OCI-M2 (cell line): ENCODE measurements around the gene STAC.
"Not testable (repeated sequence)": the region's sequence is repeated elsewhere in the genome, so short reads cannot be mapped to it uniquely, and the experiment has no call there.

ENCODE experiments used
- DNase-seq: peaks from one replicate; lab custom pipeline; 2025; ENCODE audit not compliant: unreplicated experiment; lab: John Stamatoyannopoulos, UW

Gene STAC

DNA sequence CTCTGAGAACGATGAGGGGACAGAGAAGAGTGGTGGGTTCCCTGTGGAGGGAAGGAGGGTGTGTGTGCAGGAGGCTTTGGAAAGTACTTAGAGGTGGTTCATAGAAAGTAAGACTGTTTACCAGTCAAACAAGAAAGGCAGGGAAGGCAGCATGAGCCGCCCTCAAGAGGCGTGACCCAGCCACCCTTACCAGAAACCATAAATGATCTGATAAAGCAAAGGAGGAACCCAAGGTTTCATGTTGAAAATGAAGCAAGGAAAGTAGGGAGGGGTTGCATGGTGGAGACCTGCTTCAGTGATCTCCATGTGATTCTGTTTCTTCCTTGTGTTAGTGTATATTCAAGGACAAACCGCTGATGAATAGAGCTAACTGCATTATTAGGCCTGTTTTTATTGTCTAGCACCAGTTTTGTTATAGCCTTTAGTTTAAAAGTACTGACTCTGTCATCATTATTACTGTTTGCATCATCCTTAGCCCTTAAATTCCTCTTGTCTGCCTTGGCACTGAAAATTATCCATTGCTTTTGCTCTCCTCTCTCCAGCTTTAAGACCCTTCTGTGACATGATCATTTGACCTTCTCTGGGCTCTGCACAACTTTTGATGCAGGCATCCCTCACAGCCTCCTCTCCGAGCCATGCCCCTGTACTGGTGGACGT, 96.1 kb downstream of the STAC start:
- no peak for DNase-seq

DNA sequence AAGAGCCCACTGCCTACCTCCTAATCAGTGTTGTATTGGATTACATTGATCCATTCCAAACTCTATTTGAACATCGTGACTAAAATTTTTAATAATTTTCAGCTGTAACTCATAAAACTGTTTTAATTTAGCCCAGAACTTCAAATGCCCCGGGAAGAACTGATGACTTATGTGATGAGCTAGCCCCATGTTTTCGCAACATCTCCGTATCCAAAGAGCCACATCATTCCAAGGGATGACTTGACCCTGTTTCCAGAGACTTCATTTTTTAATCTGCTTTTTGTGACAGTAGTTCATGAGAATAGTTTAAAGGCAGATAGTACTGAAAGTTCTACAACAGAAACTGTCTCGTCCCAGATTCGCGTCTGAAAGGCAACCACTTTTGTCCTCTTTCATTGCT, 97.4 kb downstream of the STAC start:
- DNase-seq, result no peak

DNA sequence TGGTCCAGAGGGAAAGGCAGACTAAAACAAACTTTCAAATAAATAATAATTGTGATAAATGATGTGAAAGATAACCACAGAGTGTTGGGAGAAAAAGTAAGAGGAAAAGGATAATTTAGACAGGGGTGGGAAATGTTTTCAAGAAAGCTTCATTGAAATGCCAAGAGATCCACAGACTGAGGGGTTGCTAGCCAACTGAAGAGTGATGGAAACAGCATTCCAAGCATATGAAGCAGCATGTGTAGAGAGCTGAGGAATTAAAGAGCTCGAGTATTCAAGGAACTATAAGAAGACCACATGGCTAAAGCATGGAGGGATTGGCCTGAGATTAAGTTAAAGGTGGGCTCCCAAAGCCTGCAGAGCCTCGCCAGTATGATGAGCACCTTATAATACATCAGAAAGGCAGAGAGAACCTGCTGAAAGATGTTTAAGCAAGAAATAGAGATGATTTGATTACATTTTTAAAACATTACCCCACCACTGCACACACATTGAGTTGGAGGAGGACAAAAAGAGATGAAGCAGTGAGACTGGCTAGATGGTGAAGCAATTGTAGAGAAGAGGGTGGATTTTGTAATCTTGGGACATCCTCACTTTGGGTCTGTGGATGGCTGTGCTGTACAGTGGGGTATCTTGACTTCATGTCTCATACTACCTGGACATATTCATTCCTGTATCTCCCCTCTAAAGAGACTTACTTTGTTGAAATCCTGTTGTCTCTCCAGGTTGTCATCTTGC, 100.8 kb downstream of the STAC start:
- DNase-seq, result no peak

DNA sequence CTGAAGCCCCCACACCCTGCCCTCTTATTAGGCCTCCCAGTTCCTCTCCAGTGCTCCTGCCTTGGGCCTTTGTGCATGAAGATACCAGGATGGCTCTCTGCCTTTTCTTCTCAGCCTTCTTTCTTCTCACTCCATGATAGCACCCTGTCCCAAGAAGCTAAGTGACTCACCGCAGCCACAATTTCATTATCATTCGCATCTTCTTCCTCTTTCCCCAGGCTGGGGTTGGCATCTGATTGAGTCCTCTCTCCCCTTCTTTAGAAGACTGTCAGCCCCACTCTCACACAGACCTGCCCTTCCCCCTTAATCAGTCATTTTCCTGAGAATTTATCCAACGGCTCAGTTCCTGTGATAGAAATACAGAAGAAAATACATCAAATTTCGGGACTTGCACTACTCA, 102.0 kb downstream of the STAC start:
- no peak for DNase-seq

DNA sequence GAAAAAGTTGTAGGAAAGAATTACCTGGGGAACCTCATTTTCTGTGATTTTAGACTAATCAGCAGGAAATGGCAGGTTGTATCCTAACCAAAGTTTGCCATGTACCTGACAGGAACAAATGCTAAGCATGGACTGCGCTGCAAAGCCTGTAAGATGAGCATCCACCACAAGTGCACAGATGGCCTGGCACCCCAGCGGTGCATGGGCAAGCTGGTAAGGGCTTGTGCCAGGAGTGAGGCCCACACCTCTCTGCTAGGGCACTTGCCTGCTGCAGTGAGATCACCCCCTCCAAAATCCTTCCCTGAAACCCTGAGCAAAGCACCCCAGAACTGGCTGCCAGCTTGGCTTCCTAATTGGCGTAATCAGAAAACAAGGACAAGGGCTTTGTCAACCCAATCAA, 102.6 kb downstream of the STAC start:
- DNase-seq, result no peak

DNA sequence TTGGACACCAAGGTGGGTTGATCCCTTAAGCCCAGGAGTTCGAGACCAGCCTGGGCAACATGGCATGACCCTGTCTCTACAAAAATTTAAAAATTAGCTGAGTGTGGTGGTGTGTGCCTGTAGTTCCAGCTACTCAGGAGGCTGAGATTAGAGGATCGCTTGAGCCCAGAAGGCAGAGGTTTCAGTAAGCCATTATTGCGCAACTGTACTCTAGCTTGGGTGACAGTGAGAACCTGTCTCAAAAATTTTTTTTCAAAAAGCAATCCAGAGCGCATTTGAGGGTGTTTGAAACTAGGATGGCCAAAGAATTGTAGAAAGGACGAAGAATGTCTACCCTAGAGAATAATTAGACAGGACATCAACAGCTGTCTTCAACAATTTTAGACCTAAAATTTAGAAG, 103.4 kb downstream of the STAC start:
- no peak for DNase-seq

DNA sequence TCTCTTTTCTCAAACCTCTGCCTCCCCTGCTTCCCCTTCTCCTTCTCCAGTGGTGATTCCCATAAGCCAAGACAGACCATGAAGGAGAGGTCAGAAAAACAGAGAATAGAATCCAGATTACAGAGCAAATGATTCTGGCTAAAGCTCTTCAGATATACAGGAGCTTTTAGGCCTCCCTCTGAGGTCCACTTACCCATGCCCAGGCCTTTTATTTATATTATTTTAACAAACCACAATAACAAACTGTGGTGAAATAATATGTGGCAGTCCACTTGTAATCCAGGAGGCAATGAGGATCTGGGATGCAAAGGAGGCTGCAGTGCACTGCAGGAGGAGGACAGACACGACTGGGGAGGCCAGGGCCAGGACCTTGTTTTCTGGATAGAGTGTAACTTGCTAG, 104.1 kb downstream of the STAC start:
- no peak for DNase-seq

DNA sequence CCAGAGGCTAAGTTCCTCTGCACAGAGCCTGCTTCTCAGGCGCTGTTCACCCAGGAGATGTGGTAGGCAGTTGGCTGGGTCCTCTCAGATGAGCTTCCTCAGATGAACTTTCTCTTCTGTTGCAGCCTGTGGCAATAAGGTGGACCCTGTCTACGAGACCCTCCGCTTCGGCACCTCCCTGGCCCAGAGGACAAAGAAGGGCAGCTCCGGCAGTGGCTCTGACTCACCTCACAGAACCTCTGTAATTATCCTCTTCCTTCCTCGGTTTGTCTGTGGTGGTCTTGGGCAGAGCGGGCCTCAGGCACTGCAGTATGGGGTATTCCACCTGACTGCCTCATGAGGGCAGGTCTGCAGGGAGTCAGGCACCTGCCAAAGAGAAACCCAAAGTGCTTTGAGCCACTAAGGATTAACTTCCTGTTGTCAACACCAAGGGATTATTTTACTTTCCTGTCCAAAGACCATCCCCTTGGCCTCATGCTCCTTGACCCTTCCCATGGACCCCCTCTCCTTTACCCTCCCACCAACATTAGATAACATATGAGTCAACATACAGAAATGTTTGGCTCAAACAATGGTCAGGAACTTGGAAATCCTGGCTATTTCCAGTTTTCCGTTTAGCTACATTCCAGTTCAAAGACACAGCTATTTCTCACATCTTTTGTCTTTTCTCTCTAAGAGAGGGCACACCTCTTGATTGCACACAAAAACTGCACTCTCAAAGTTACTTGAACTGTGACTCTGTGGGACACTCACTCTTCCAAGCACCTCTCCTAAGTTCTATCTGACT, 105.9 kb downstream of the STAC start:
- no peak for DNase-seq

DNA sequence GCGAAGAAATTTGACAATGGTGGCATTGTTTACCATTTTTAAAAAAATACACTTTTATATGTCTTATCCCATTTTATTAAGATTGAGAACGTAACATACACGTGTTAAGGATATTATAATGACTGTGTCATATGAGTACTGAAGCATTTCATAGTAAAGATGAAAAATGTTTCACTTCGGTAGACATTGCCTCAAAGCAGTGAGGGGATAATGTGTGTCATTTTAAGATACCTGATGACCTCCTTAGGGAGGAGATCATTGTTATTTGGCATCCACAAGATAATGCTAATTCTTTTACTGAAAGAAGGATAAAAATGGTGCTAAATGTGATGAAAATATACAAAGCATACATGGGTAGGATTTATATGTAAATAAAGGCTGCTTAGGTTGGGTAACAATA, 107.3 kb downstream of the STAC start:
- DNase-seq, result no peak

DNA sequence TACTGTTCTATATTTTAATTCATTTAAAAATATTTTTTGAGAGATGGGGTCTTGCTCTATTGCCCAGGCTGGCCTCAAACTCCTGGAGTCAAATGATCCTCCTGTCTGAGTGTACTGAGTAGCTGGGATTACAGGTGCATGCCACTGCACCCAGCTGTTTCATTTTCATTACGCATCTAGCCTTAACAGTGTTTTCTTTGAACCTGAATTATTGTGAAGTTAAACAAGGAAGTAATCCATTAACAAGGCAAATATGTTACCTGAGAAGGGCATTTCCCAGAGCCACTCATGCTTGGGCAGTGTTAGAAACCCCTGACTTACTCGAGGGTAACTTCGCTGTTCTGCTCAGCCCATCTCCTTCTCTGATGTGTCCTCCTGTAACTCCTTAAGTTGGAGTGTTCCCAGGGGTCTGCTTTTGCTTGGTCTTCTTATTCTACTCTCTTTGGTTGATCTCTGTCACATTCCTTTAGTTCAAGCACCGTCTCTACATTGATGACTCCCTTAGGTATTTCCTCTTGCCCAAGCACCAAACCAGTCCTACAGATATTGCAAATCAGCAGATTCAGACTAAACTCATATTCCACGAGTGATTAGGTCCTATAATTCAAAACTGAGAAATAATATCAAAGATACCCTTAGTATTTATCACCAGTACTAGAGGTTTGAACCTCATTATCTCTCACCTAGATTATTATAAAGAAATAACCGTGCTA, 107.9 kb downstream of the STAC start:
- no peak for DNase-seq

DNA sequence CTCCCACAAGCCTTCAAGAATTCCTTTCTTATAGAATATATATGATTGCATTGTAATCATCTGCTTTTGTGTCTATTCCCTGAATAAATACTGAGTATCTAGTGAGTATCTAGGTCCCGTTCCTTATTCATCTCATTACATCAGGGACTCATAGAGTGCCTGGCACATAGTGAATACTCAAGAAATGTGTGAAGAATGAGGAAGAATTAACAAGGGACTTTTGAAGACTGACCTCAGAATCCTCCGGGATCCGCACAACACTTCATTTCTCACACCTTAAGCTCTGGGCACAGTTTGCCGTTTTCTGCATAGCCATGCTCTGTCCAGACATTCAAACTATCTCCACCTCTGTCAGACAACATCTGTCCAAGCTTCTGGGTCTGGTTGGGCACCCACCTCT, 108.8 kb downstream of the STAC start:
- DNase-seq, result no peak

DNA sequence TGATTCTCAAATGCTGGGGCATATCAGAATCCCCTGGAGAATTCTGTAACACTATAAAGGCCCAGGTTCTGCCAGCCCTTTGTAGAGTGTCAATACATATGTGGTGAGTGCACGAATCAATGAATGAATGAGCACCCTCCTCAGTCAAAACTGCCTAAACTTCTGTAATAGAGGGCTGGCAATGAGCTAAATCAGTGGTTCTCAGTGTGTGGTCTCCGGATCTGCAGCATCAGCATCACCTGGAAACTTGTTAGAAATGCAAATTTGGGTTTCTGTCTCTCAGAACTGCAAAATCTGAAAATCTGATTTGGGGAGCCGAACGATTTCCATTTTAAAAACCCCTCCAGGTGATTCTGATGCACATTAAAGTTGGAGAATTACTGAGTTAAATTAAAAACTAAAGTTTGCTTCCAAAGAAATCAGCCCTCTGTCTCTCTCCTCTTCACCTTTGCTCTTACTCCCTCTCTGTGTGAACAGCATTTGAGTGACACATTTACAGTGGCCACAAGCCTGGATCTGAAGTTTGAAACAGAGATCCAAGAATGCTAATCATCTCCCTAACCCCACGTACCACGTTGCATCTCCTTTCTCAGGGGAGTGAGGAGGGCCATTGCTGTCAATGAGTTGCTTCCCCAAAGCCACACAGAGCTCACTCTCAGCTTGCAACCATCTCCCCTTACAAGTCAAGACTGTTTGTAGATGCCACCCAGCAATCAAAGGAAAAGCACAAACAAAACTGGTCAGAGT, 109.5 kb downstream of the STAC start:
- no peak for DNase-seq

DNA sequence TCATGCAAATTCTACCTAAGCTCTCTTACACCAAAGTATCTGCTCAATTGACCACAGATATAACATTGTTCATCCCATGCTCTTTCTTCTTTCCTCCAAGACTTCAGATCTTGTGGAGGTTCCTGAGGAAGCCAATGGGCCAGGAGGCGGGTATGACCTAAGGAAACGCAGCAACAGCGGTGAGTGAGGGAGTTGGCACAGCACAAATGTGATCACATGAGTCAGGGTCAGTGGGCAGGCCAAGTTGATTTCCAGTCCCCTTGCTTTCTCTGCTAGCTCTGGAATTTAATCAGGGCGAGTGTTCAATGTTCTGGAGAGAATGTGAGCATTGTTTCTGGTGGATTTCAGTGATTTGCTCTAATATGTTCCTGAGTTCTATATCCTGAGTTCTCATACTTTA, 112.7 kb downstream of the STAC start:
- DNase-seq, result no peak

DNA sequence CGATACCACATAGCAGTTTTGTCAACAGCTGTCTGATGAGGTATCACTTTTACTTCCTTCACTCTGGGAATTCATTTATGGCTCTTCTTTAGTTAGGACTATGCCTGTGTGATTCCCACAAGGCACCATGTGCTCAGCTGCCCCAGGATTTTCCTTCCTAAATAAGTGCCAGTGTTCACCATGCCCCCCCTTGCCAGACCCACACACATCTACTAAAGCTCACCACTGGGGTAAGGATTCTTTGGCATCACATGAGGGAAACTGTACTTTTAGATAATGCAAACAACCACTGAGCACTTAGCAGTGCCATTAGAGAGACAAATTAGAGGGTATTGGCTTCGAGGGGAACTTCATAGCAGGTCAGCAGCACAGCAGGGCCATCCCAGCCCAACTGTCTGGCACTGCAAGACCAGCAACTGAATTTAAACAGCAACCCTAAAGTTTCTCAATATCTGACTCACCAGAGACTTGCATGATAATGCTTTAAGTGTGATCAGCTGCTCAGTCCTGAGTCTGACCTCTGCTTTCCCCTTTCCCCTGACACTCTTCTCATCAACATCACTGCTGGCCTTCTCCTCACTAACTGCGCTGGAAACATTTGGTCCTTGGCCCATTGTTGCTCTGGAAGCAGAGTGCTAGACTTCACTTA, 114.3 kb downstream of the STAC start:
- DNase-seq, result no peak

DNA sequence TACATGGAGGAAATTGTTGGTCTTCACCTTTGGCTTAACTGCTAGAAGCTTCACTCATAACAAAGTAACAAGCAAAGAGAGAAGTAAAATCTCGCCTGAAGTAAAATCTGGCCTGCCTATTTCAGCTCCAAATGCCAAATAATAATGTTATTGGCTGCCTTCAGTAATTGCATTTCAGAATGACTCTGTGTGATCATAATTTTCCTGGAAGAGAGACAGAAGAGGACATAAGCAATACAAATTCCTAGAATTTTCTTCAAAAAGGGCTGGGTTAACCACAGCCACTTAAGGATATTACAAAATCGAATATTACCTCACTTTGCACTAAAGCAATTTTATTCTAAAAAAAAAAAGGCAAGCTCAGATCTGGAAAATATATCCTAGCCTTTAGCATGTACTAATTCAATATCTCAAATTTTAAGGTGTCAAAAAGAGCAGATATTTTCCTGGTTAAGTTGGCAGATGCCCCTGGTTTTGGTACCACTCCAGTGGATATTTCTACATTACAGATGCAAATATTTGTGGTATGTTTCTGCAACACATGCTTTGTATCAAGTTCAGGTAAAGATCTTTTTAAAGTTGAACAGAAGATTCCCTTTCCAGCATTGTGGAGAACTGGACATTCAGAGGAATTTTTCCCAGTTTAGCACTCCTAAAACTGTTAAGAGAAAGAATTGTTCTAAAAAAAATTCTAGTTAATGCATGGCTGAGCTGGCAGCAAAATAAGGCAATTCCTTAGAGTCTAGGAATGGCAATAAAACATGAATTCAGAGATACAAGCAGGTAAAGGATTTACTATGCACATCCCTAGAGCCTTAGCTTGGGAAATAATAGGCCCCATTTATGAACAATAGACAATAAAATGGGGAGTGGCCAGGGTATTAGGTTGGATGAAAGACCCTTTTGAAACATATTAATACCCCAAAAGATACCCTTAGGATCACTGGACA, 116.7 kb downstream of the STAC start:
- no peak for DNase-seq

DNA sequence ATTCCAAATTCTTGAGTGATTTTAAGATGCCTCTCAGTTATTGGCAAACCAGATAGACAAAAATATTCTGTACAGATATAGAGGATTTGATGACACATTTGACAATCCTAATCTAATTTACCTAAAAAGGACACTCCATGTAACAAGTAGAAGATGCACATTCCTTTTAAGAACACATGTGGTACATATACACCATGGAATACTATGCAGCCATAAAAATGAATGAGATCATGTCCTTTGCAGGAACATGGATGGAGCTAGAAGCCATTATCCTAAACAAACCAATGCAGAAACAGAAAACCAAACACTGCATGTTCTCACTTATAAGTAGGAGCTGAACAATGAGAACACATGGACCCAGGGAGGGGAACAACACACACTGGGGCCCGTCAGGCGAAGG, 119.7 kb downstream of the STAC start:
- not testable (repeated sequence) for DNase-seq

DNA sequence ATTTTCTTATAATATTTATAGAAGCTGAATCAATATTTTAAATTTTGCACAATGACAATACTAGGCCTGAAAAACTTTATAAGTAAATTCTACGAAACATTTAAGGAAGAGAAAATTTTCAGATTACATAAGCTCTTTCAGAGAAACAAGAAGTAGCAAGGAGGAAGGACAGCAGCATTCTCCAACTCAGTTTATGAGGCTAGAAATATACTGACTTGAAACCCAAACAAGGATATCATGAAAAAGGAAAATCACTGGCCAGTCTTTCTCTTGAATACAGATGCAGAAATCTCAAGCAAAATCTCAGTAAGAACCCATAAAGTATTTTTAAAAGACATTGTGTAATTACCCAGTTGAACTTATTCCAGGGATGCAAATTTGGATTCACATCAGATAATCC, 121.3 kb downstream of the STAC start:
- DNase-seq, result no peak

DNA sequence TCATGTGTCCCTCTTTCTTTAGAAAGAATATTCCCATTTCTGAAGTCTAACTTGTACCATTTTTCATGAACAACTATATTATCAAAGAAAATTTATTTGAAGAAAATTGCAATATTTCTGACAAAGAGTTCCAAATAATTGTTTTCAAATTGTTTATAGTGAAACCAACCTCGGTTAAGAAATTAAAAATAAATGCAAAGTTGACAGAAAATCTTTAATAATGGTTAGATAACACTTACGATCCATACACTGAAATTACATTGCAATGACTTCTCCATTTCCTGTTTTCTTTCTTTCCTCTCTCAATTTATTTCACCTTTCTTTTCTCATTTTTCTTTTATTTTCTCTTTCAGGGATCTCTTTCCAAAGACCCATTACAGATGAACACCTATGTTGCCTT, 125.1 kb downstream of the STAC start:
- DNase-seq, result no peak

DNA sequence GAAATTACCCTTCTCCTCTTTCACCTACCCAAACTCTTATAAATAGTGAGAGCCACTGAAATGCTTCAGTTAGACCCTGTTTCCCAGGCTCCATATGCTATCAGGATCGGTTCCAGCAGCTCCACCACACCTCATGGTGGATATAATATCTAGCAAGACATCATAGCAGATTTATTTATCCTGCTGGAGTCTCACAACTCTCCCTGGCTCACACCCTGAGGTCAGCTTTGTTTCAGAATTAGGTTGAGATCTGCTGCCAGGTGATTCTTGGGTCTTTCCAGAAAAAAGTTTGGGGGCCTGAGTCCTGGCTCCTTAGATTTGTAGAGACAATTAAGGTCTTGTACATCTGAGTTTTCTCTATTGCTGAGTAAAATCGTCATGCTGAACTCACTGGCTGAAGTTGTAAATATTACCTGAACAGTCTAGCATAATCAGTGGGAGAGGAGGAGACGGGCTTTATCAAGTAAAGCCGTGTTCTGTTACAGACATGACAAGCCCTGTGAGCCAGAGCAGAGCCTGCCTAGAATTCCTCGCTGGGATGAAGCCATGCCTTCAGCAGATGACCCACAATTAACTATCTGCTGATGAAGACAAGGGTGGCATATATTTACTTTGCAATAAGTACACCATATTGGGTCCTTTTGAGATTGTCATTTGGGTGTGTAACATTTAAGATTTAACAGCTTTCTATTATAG, 131.6 kb downstream of the STAC start:
- DNase-seq, result no peak
